Vagina (tissue), 2 donors: ENCODE results near the gene MEDAG. TPM values are rescaled to one million over a fixed set of nuclear protein-coding genes. Genes with fewer than 3 reads are reported as not detected.

Experiments used
- DNase-seq, 2 donors: peaks; one replicate each; pipeline ENCODE4 v3.0.0-alpha.2; 2017; ENCODE audit errors: extremely low spot score in 2 of 2
- H3K27ac ChIP-seq: fragments of 200-600 bp; sonication (generic); one replicate; pipeline ENCODE4 v1.5.1; 2019
- H3K27me3 ChIP-seq: fragments of 200-600 bp; sonication (generic); one replicate; pipeline ENCODE4 v1.5.1; 2019
- H3K36me3 ChIP-seq, 2 donors: fragments of 200-600 bp; sonication (generic); one replicate each; pipeline ENCODE4 v1.5.1; 2017 to 2019
- H3K4me1 ChIP-seq: fragments of 200-600 bp; sonication (generic); one replicate; pipeline ENCODE4 v1.5.1; 2019
- H3K4me3 ChIP-seq, 2 donors: fragments of 200-600 bp; sonication (generic); 1 replicate in 1 of 2; 2 replicates in 1 of 2; pipeline ENCODE4 v1.5.1; 2016 to 2019
- H3K9me3 ChIP-seq: fragments of 200-600 bp; sonication (generic); one replicate; pipeline ENCODE4 v1.5.1; 2019
- CTCF ChIP-seq, 3 experiments: fragments of 450-650 bp in 2 of 3; fragments of 200-600 bp in 1 of 3; sonication (generic) in 1 of 3; IDR thresholded peaks; one replicate each; pipeline ENCODE4 v1.5.1; 2017 to 2019; ENCODE audit warnings: antibody characterized with exemption in 3 of 3, mild to moderate bottlenecking in 2 of 3, moderate library complexity in 2 of 3
- POLR2A ChIP-seq, 2 donors: fragments of 450-650 bp; IDR thresholded peaks; one replicate each; pipeline ENCODE4 v1.6.1; 2017; ENCODE audit warnings: antibody characterized with exemption in 2 of 2, mild to moderate bottlenecking in 2 of 2, moderate library complexity in 2 of 2
- POLR2AphosphoS5 ChIP-seq, 2 donors: sonication (generic); formaldehyde crosslinking; IDR thresholded peaks; one replicate each; pipeline ENCODE4 v1.9.0; 2017; ENCODE audit warnings: antibody characterized with exemption in 2 of 2, mild to moderate bottlenecking in 2 of 2, low read depth in 1 of 2; ENCODE audit not compliant: insufficient read depth in 1 of 2
- intact Hi-C: fragments of 100-400 bp; cut with DNase I; formaldehyde crosslinking; loops from one replicate; pipeline ENCODE4 v1.15.1; 2023
- total RNA-seq: library from RNA; depleted of rRNA; stranded (reverse); fragments of >200 nt; gene quantifications from one replicate; pipeline ENCODE4 v1.2.3, GENCODE V29; 2016

MEDAG gene
- total RNA-seq, 1 donor from 2014 or later = 46.4 TPM

GRCh38 chr13:30968846-30969245 is 62.8 kb downstream of the MEDAG start:
- TF ChIP-seq POLR2A (IDR thresholded peaks at IDR 0.05) = no peak
- no peak for TF ChIP-seq POLR2AphosphoS5 (IDR thresholded peaks at IDR 0.05; ENCODE audit: insufficient read depth in 1 of 2, low read depth in 1 of 2)
- no peak for TF ChIP-seq CTCF (IDR thresholded peaks at IDR 0.05)
- no peaks in the 10 kb centered on the region for H3K9me3 ChIP-seq
- intact Hi-C loops = no loop called here
- H3K4me1 ChIP-seq = peaks cover 11% of the 10 kb centered on the region
- H3K27me3 ChIP-seq = no peaks in the 10 kb centered on the region
- no peaks in the 10 kb centered on the region for H3K36me3 ChIP-seq
- DNase-seq = no peak
- no peak overlapping the region for H3K4me3 ChIP-seq
- no peak overlapping the region for H3K27ac ChIP-seq

GRCh38 chr13:30971575-30971974 is 65.5 kb downstream of the MEDAG start:
- no peaks in the 10 kb centered on the region for H3K9me3 ChIP-seq
- no peak overlapping the region for H3K27ac ChIP-seq
- H3K36me3 ChIP-seq = no peaks in the 10 kb centered on the region
- no peaks in the 10 kb centered on the region for H3K27me3 ChIP-seq
- intact Hi-C loops = no loop called here
- H3K4me3 ChIP-seq = no peak overlapping the region
- TF ChIP-seq POLR2A (IDR thresholded peaks at IDR 0.05) (no peak), POLR2AphosphoS5 (IDR thresholded peaks at IDR 0.05; ENCODE audit: insufficient read depth in 1 of 2, low read depth in 1 of 2) (no peak), CTCF (IDR thresholded peaks at IDR 0.05) (no peak)
- no peak for DNase-seq
- H3K4me1 ChIP-seq = peaks cover 11% of the 10 kb centered on the region

DNA sequence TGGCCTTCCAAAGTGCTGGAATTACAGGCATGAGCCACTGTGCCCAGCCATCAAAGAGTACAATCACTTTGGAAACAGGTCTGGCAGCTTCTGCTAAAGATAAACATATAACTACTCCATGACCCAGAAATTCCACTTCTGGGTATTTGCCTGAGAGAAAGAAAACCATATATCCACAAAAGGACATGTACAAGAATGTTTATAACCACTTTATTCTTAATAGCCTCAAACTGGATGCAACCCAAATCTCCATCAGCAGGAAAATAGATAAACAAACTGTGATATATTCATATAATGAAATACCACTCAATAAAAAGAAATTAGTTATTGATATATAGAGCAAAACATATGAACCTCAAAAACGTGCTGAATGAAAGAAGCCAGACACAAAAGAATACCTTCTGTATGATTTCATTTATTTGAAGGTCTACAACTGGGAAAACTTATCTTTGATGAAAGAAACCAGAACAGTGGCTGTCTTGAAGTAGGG is 66.9 kb downstream of the MEDAG start:
- TF ChIP-seq POLR2AphosphoS5 (IDR thresholded peaks at IDR 0.05; ENCODE audit: insufficient read depth in 1 of 2, low read depth in 1 of 2) (no peak), CTCF (IDR thresholded peaks at IDR 0.05) (no peak), POLR2A (IDR thresholded peaks at IDR 0.05) (no peak)
- Histone ChIP-seq H3K4me1 (peaks cover 17% of the 10 kb centered on the region), H3K9me3 (no peaks in the 10 kb centered on the region), H3K27ac (no peak overlapping the region), H3K4me3 (no peak overlapping the region), H3K36me3 (no peaks in the 10 kb centered on the region), H3K27me3 (no peaks in the 10 kb centered on the region)
- DNase-seq = no peak
- intact Hi-C loops = no loop called here

DNA sequence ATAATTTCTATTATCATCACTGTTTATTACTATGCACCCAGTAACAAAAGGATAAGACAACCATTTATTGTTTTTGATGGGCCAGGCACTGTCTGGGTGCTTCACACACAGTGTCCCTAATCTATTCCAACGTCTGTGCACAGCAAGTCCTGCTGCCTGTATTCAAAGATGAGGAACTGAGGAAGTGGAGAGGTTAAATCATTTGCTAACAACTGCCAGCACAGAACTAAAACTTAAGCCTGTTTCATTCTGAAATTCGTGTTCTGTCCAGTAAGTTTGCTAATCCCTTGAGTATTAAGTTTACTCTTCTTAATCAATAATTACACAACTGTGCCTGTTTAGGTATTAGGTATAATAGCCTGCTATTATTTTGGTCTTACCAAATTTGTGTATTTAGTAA is 68.3 kb downstream of the MEDAG start:
- H3K4me3 ChIP-seq = no peak overlapping the region
- no peak overlapping the region for H3K27ac ChIP-seq
- no peak for DNase-seq
- H3K9me3 ChIP-seq = no peaks in the 10 kb centered on the region
- no peak for TF ChIP-seq POLR2AphosphoS5 (IDR thresholded peaks at IDR 0.05; ENCODE audit: insufficient read depth in 1 of 2, low read depth in 1 of 2)
- TF ChIP-seq CTCF (IDR thresholded peaks at IDR 0.05) = no peak
- TF ChIP-seq POLR2A (IDR thresholded peaks at IDR 0.05) = no peak
- peaks cover 22% of the 10 kb centered on the region for H3K4me1 ChIP-seq
- no peaks in the 10 kb centered on the region for H3K36me3 ChIP-seq
- no peaks in the 10 kb centered on the region for H3K27me3 ChIP-seq
- intact Hi-C loops = no loop called here

Other genes starting within 250 kb of the MEDAG start
- gene ALOX5AP, start 170.7 kb upstream of the MEDAG start, total RNA-seq = 33.6 TPM
- gene TEX26, start 26.4 kb downstream of the MEDAG start, total RNA-seq = not detected